Measurements from ENCODE around the gene FBXO11. TPM values are rescaled to one million over a fixed set of nuclear protein-coding genes. Genes with fewer than 3 reads are reported as not detected.

FBXO11 gene
- total RNA-seq, 1 experiment from 2014 or later: 58.9 TPM

DNA sequence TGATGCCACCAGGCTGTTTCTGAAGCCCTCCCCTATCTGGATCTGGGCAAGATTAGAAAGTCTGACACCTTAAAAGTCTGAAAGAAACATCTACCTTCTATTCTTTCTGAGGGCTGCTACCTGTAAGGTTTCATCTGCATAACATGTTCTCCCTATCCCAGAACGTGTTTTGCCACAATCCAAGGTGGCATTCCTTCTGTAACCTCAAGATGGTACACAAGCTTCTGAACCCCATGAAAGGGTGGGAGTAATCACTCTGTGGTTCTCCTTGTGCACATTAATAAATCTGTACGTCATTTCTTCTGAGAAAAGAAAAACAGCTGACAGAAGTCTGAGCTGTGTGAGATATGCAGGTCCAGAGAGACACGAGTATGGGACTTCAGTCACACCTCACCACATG, 165.2 kb downstream of the FBXO11 start:
- CTCF ChIA-PET: no interaction called here

More for the DNA sequence above, 165.2 kb downstream of the FBXO11 start:
- POLR2A ChIA-PET: no interaction called here
- intact Hi-C loops (cut with micrococcal nuclease; ENCODE audit: unreplicated experiment): no loop called here
- no TSS peak for BruUV-seq (replicated peaks)
- H3K9me3 ChIP-seq (ENCODE audit: control insufficient read depth, insufficient read depth, low read depth, low read length): no peaks in the 10 kb centered on the region
- H3K27ac ChIP-seq (ENCODE audit: low read length): no peak overlapping the region
- TF ChIP-seq, protein P1, sequence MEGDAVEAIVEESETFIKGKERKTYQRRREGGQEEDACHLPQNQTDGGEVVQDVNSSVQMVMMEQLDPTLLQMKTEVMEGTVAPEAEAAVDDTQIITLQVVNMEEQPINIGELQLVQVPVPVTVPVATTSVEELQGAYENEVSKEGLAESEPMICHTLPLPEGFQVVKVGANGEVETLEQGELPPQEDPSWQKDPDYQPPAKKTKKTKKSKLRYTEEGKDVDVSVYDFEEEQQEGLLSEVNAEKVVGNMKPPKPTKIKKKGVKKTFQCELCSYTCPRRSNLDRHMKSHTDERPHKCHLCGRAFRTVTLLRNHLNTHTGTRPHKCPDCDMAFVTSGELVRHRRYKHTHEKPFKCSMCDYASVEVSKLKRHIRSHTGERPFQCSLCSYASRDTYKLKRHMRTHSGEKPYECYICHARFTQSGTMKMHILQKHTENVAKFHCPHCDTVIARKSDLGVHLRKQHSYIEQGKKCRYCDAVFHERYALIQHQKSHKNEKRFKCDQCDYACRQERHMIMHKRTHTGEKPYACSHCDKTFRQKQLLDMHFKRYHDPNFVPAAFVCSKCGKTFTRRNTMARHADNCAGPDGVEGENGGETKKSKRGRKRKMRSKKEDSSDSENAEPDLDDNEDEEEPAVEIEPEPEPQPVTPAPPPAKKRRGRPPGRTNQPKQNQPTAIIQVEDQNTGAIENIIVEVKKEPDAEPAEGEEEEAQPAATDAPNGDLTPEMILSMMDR (IDR thresholded peaks at IDR 0.05): no peak
- TF ChIP-seq POLR2AphosphoS5 (IDR thresholded peaks at IDR 0.05; ENCODE audit: low read depth, low read length) (no peak), SIN3A (IDR thresholded peaks at IDR 0.05; ENCODE audit: borderline replicate concordance, insufficient read depth, low read depth, low read length) (no peak), TCF7L2 (IDR thresholded peaks at IDR 0.05; ENCODE audit: low read depth, low read length) (no peak)
- TF ChIP-seq, protein P2, sequence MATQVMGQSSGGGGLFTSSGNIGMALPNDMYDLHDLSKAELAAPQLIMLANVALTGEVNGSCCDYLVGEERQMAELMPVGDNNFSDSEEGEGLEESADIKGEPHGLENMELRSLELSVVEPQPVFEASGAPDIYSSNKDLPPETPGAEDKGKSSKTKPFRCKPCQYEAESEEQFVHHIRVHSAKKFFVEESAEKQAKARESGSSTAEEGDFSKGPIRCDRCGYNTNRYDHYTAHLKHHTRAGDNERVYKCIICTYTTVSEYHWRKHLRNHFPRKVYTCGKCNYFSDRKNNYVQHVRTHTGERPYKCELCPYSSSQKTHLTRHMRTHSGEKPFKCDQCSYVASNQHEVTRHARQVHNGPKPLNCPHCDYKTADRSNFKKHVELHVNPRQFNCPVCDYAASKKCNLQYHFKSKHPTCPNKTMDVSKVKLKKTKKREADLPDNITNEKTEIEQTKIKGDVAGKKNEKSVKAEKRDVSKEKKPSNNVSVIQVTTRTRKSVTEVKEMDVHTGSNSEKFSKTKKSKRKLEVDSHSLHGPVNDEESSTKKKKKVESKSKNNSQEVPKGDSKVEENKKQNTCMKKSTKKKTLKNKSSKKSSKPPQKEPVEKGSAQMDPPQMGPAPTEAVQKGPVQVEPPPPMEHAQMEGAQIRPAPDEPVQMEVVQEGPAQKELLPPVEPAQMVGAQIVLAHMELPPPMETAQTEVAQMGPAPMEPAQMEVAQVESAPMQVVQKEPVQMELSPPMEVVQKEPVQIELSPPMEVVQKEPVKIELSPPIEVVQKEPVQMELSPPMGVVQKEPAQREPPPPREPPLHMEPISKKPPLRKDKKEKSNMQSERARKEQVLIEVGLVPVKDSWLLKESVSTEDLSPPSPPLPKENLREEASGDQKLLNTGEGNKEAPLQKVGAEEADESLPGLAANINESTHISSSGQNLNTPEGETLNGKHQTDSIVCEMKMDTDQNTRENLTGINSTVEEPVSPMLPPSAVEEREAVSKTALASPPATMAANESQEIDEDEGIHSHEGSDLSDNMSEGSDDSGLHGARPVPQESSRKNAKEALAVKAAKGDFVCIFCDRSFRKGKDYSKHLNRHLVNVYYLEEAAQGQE (IDR thresholded peaks at IDR 0.05; ENCODE audit: insufficient read depth in 1 of 2, low read depth in 2 of 2, low read length in 1 of 2): no peak
- ATAC-seq: no peak
- in situ Hi-C loops (cut with HindIII; ENCODE audit: low pct_unique_long_range_greater_than_20kb, low sequenced_read_pairs): no loop called here
- no peak for DNase-seq (ENCODE audit: low read depth, low spot score)
- H3K27me3 ChIP-seq (ENCODE audit: control insufficient read depth, insufficient read depth, low read length): peaks cover 4% of the 10 kb centered on the region
- no peak overlapping the region for H3K4me3 ChIP-seq (ENCODE audit: low read depth in 2 of 2, low read length in 2 of 2)
- H3K36me3 ChIP-seq (ENCODE audit: control insufficient read depth, insufficient read depth, low read length): no peaks in the 10 kb centered on the region
- no peaks in the 10 kb centered on the region for H3K4me1 ChIP-seq (ENCODE audit: control insufficient read depth, insufficient read depth, low read length)

Other genes starting within 250 kb of the FBXO11 start
- 98.0 TPM for gene MSH6, start 123.4 kb downstream of the FBXO11 start, total RNA-seq (2021; ENCODE audit: unreplicated experiment)